ENCODE measurements around the gene SNX5.

GRCh38 chr20:17964632-17965031 is 4.0 kb downstream of the SNX5 start:
- TF ChIP-seq CTCF (IDR thresholded peaks at IDR 0.05; ENCODE audit: insufficient read depth, low read length, poor library complexity, severe bottlenecking), result no peak
- TF ChIP-seq EZH2phosphoT487 (conservative IDR thresholded peaks at IDR 0.05; ENCODE audit: low read length), result no peak

Measured in SU-DHL-6 (cell line).